Measurements from ENCODE around the gene IFT52.
"Not testable (repeated sequence)": the region's sequence is repeated elsewhere in the genome, so short reads cannot be mapped to it uniquely, and the experiment has no call there.

The IFT52 gene

GRCh38 chr20:43568706-43569105, 22.0 kb upstream of the IFT52 start:
- no peak for DNase-seq

GRCh38 chr20:43569282-43569681, 21.5 kb upstream of the IFT52 start:
- no peak for DNase-seq

GRCh38 chr20:43570496-43570895, 20.2 kb upstream of the IFT52 start:
- no peak for DNase-seq

GRCh38 chr20:43571310-43571709, 19.4 kb upstream of the IFT52 start:
- DNase-seq, result no peak

- no peak for DNase-seq
Observed at GRCh38 chr20:43571771-43572170, 19.0 kb upstream of the IFT52 start.

GRCh38 chr20:43572891-43573290, 17.8 kb upstream of the IFT52 start:
- no peak for DNase-seq

- DNase-seq, result no peak
Observed at GRCh38 chr20:43576108-43576507, 14.6 kb upstream of the IFT52 start.

- DNase-seq, result no peak
Observed at GRCh38 chr20:43579861-43580793, 10.6 kb upstream of the IFT52 start.

- DNase-seq, result no peak
Observed at GRCh38 chr20:43583133-43583864, 7.4 kb upstream of the IFT52 start.

GRCh38 chr20:43583982-43584432, 6.7 kb upstream of the IFT52 start:
- no peak for DNase-seq

GRCh38 chr20:43584448-43585136, 6.1 kb upstream of the IFT52 start:
- no peak for DNase-seq

GRCh38 chr20:43586641-43587040, 4.1 kb upstream of the IFT52 start:
- no peak for DNase-seq

- DNase-seq, result not testable (repeated sequence)
Observed at GRCh38 chr20:43588526-43588925, 2.2 kb upstream of the IFT52 start.

GRCh38 chr20:43590036-43590391, 723 bp upstream of the IFT52 start:
- DNase-seq, result no peak

- DNase-seq, result not testable (repeated sequence)
Observed at GRCh38 chr20:43601960-43602359, 11.2 kb downstream of the IFT52 start.

- DNase-seq, result no peak
Observed at GRCh38 chr20:43603124-43603523, 12.4 kb downstream of the IFT52 start.

GRCh38 chr20:43605715-43606114, 15.0 kb downstream of the IFT52 start:
- DNase-seq, result no peak

GRCh38 chr20:43607278-43607677, 16.5 kb downstream of the IFT52 start:
- not testable (repeated sequence) for DNase-seq

- no peak for DNase-seq
Observed at GRCh38 chr20:43631598-43631997, 40.9 kb downstream of the IFT52 start.

GRCh38 chr20:43636429-43636828, 45.7 kb downstream of the IFT52 start:
- no peak for DNase-seq

GRCh38 chr20:43642548-43642947, 51.8 kb downstream of the IFT52 start:
- no peak for DNase-seq

- DNase-seq, result no peak
Observed at GRCh38 chr20:43650997-43651525, 60.3 kb downstream of the IFT52 start.

- not testable (repeated sequence) for DNase-seq
Observed at GRCh38 chr20:43651650-43652184, 61.0 kb downstream of the IFT52 start.
